ENCODE results near the gene C17orf114.

The C17orf114 gene

DNA sequence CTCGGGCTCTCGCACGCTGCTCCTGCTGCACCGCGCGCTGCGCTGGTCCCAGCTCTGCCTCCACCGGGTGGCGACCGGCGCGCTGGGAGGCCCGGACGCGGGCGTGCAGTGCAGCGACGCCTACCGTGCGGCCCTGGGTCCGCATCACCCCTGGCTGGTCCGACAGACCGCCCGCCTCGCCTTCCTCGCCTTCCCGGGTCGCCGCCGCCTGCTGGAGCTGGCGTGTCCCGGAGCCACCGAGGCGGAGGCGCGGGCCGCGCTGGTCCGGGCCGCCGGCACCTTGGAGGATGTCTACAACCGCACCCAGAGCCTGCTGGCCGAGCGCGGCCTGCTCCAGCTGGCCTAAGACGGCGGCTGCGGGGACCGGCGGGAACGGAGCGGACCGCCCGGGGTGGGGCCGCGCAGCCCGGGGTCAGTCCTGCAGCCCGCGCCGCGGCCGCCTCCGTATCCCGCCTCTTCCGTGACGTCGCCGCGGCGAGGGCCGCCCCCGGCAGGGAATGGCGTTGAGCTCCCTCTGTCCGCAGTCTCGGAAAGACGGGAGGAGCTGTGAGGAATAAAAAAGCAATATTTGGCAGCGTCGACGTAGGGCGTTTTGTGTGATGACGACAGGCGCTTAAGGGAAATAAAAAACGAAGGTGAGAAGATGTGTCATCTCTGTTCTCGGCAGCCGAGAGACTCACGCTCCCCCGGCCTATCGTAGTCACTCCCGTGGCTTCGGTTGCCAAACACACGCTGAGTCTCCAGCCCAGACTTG lies 12.0 kb downstream of the C17orf114 start:
- H3K36me3 Mint-ChIP-seq (ENCODE audit: low read depth): no peaks in the 10 kb centered on the region
- H3K9me3 Mint-ChIP-seq: no peaks in the 10 kb centered on the region
- peak overlapping the region; percentile 74 for H3K4me3 Mint-ChIP-seq
- TF ChIP-seq, protein P1, sequence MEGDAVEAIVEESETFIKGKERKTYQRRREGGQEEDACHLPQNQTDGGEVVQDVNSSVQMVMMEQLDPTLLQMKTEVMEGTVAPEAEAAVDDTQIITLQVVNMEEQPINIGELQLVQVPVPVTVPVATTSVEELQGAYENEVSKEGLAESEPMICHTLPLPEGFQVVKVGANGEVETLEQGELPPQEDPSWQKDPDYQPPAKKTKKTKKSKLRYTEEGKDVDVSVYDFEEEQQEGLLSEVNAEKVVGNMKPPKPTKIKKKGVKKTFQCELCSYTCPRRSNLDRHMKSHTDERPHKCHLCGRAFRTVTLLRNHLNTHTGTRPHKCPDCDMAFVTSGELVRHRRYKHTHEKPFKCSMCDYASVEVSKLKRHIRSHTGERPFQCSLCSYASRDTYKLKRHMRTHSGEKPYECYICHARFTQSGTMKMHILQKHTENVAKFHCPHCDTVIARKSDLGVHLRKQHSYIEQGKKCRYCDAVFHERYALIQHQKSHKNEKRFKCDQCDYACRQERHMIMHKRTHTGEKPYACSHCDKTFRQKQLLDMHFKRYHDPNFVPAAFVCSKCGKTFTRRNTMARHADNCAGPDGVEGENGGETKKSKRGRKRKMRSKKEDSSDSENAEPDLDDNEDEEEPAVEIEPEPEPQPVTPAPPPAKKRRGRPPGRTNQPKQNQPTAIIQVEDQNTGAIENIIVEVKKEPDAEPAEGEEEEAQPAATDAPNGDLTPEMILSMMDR (conservative IDR thresholded peaks at IDR 0.05): peak; percentile 79
- H3K4me1 Mint-ChIP-seq: peaks cover 17% of the 10 kb centered on the region
- H3K27me3 Mint-ChIP-seq (ENCODE audit: low read depth): peaks cover 39% of the 10 kb centered on the region
- DNase-seq (ENCODE audit: low read depth, low spot score): peak; percentile 81
- H3K27ac Mint-ChIP-seq (ENCODE audit: unreplicated experiment): peak overlapping the region; percentile 76

DNA sequence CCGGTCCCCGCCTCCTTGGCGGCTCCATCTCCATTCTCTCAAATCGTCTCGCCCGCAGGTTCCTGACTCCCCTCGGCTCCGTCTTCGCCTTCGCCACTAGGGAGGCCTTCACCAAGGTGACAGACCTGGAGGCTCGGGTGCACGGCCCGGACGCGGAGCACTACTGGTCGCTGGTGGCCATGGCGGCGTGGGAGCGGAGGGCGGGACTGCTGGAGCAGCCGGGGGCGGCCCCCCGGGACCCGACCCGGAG lies 12.5 kb downstream of the C17orf114 start:
- TF ChIP-seq, protein P1 (conservative IDR thresholded peaks at IDR 0.05): no peak
- no peaks in the 10 kb centered on the region for H3K9me3 Mint-ChIP-seq
- no peaks in the 10 kb centered on the region for H3K36me3 Mint-ChIP-seq (ENCODE audit: low read depth)
- peak overlapping the region; percentile 85 for H3K4me3 Mint-ChIP-seq
- peaks cover 39% of the 10 kb centered on the region for H3K27me3 Mint-ChIP-seq (ENCODE audit: low read depth)
- peaks cover 17% of the 10 kb centered on the region for H3K4me1 Mint-ChIP-seq
- no peak for DNase-seq (ENCODE audit: low read depth, low spot score)
- H3K27ac Mint-ChIP-seq (ENCODE audit: unreplicated experiment): no peak overlapping the region

DNA sequence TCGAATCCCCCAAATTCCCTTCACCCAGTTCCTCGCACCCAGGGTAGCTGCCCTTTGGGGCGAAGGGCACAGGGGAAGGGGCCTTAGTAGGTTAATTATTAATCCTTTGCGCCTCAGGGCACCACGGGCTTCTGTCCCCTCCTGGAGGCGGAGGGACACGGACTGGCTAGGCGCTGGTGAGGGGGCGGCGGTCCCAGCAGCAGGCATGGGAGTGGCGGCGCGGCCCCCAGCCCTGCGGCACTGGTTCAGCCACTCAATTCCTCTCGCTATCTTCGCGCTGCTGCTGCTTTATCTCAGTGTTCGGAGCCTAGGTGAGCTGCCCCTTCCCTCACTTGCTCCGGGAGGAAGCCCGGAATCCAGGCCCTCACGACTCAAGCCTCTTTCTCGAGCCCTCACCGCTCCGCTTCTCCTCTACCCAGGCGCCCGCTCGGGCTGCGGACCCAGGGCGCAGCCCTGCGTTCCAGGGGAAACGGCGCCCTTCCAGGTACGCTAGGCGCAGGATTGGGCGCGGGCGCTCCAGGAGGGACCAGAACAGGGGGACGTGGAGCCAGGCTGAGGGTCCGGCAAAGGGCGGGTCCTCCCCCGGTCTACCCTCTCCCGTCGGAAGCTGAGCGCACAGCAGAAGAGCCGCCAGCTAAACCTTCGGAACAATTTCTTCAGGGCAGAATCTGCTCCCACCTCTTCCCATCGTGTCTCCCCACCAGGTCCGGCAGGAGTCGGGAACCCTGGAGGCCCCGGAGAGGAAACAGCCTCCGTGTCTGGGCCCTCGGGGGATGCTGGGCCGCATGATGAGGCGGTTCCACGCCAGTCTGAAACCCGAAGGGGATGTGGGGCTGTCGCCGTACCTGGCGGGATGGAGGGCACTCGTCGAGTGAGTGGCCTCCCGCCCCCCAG lies 13.1 kb downstream of the C17orf114 start, which contains the start of gene GLTPD2:
Gene GLTPD2 (plus strand): TSS at position 158 of the 894 bp plus-strand sequence. CDS start 48 bp downstream, at position 206.
- TF ChIP-seq, protein P1 (conservative IDR thresholded peaks at IDR 0.05): no peak
- Mint-ChIP-seq H3K4me1 (peaks cover 17% of the 10 kb centered on the region), H3K36me3 (ENCODE audit: low read depth) (no peaks in the 10 kb centered on the region), H3K9me3 (no peaks in the 10 kb centered on the region), H3K4me3 (peak within 1 kb of the TSS; percentile 85), H3K27me3 (ENCODE audit: low read depth) (peaks cover 39% of the 10 kb centered on the region), H3K27ac (ENCODE audit: unreplicated experiment) (no peak within 1 kb of the TSS)
- DNase-seq (ENCODE audit: low read depth, low spot score): peak; percentile 9

DNA sequence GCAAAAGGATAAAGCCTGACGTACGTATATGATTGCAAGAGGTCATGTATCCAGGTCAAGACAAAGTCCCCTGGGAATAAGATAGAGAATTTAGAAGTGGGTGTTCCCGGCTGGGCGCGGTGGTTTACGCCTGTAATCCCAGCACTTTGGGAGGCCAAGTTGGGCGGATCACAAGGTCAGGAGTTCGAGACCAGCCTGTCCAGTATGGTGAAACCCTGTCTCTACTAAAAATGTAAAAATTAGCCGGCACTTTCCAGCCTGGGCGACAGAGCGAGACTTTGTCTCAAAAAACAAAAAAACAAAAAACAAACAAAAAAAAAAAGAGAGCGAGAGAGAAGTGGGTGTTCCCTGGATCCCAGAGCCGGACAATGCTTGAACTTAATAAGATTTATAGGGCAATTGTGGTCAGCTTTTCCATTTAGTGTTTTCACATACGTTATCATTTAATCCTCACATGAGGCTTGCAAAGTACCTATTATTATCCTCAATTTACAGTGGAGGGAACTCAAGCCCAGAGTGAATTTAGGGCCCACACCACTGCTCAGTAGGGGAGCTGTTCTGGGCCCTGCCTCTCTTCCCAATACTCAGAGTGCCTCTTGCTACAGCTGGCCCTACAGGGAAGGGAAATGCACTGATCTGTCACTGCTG lies 13.8 kb downstream of the C17orf114 start:
- no peak overlapping the region for H3K27ac Mint-ChIP-seq (ENCODE audit: unreplicated experiment)
- TF ChIP-seq, protein P1 (conservative IDR thresholded peaks at IDR 0.05): no peak
- no peak for DNase-seq (ENCODE audit: low read depth, low spot score)
- H3K27me3 Mint-ChIP-seq (ENCODE audit: low read depth): peaks cover 41% of the 10 kb centered on the region
- no peaks in the 10 kb centered on the region for H3K36me3 Mint-ChIP-seq (ENCODE audit: low read depth)
- peaks cover 17% of the 10 kb centered on the region for H3K4me1 Mint-ChIP-seq
- H3K4me3 Mint-ChIP-seq: peak overlapping the region; percentile 85
- H3K9me3 Mint-ChIP-seq: no peaks in the 10 kb centered on the region

DNA sequence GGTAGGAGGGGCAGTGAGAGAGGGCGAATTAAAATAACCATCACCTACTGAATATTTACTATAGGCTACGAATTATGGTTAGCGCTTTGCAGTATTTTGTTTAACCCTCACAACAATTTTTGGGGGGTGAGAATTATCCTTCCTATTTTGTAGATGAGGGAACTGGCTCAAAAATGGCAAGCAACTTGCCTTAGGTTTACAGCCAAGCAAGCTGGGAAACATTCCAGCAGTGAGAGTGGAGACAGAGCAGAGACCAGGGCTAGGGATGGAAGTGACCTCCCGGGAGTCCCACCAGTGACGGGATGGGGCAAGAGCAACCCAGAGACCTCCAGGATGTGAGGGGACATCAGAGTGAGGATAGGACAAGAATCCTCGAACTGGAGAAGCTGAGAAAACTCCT lies 15.6 kb downstream of the C17orf114 start:
- Mint-ChIP-seq H3K9me3 (no peaks in the 10 kb centered on the region), H3K27me3 (ENCODE audit: low read depth) (peaks cover 40% of the 10 kb centered on the region), H3K36me3 (ENCODE audit: low read depth) (no peaks in the 10 kb centered on the region), H3K4me3 (peak overlapping the region; percentile 57), H3K4me1 (peaks cover 17% of the 10 kb centered on the region), H3K27ac (ENCODE audit: unreplicated experiment) (no peak overlapping the region)
- TF ChIP-seq, protein P1 (conservative IDR thresholded peaks at IDR 0.05): no peak
- DNase-seq (ENCODE audit: low read depth, low spot score): no peak
